IMR-90 (cell line): Measurements from ENCODE around the gene CPNE9. TPM values are rescaled to one million over a fixed set of nuclear protein-coding genes. Genes with fewer than 3 reads are reported as not detected.
A peak's percentile ranks its signal among the peaks of the same experiment; 100 is the strongest.

ENCODE experiments used
- ATAC-seq: fragments of 200-7000 bp; cut with Tn5 transposase; 2 replicates; pipeline ENCODE4 v1.9.1; 2020; ENCODE audit warnings: low read depth, mild to moderate bottlenecking, moderate library complexity
- BruUV-seq: library from RNA; stranded (reverse); fragments of 400-500 nt; replicated peaks from 2 replicates; lab custom pipeline; 2021; lab: Mats Ljungman, UMichigan
- CTCF ChIA-PET: fragments of 300-600 bp; formaldehyde crosslinking; extraction: SDS; loops from one replicate; lab custom pipeline; 2021; ENCODE audit warnings: antibody characterized with exemption; lab: Yijun Ruan, JAX
- POLR2A ChIA-PET: fragments of 300-600 bp; sonication (Branson Sonifier 250); formaldehyde crosslinking; loops from one replicate; lab custom pipeline; 2022; ENCODE audit warnings: antibody characterized with exemption; ENCODE audit not compliant: unreplicated experiment; lab: Charles Lee
- DNase-seq: peaks from one replicate; pipeline ENCODE4 v3.0.0; 2013
- H2AFZ ChIP-seq: replicated peaks from 2 replicates; pipeline ENCODE3; 2013; ENCODE audit warnings: low read length, mild to moderate bottlenecking; ENCODE audit not compliant: poor library complexity
- H2AK5ac ChIP-seq: 2 replicates; pipeline ENCODE4 v1.6.1; 2013; ENCODE audit warnings: low read depth, low read length, inconsistent platforms
- H2AK9ac ChIP-seq: replicated peaks from 2 replicates; pipeline ENCODE3; 2013; ENCODE audit warnings: mild to moderate bottlenecking, low read depth, low read length, moderate library complexity; ENCODE audit not compliant: poor library complexity
- H2BK120ac ChIP-seq: 2 replicates; pipeline ENCODE4 v1.6.1; 2013; ENCODE audit warnings: low read depth, low read length, inconsistent platforms
- H2BK15ac ChIP-seq: 3 replicates; pipeline ENCODE4 v1.6.1; 2013; ENCODE audit warnings: low read depth, low read length, inconsistent platforms
- H2BK20ac ChIP-seq: 2 replicates; pipeline ENCODE4 v1.6.1; 2013; ENCODE audit warnings: low read depth, mild to moderate bottlenecking, inconsistent platforms, low read length, moderate library complexity
- H2BK5ac ChIP-seq: 2 replicates; pipeline ENCODE4 v1.6.1; 2013; ENCODE audit warnings: mild to moderate bottlenecking, low read depth, low read length, inconsistent platforms; ENCODE audit not compliant: poor library complexity, severe bottlenecking
- H3K14ac ChIP-seq: replicated peaks from 2 replicates; pipeline ENCODE4 v1.6.1; 2013; ENCODE audit warnings: low read depth, low read length, inconsistent platforms
- H3K18ac ChIP-seq: 2 replicates; pipeline ENCODE4 v1.6.1; 2013; ENCODE audit warnings: low read depth, low read length, control low read depth
- H3K23ac ChIP-seq: 2 replicates; pipeline ENCODE4 v1.6.1; 2013; ENCODE audit warnings: low read depth, low read length, inconsistent platforms
- H3K27ac ChIP-seq: 2 replicates; pipeline ENCODE4 v1.5.1; 2013; ENCODE audit warnings: mild to moderate bottlenecking, control low read depth, low read length; ENCODE audit not compliant: insufficient read depth
- H3K27me3 ChIP-seq: 2 replicates; pipeline ENCODE4 v1.6.1; 2013; ENCODE audit warnings: low read length; ENCODE audit not compliant: control insufficient read depth, insufficient read depth
- H3K36me3 ChIP-seq: 2 replicates; pipeline ENCODE4 v1.6.1; 2013; ENCODE audit warnings: low read length, mixed read lengths; ENCODE audit not compliant: control insufficient read depth, insufficient read depth
- H3K4ac ChIP-seq: 2 replicates; pipeline ENCODE4 v1.6.1; 2013; ENCODE audit warnings: low read depth, low read length, inconsistent platforms
- H3K4me1 ChIP-seq: 2 replicates; pipeline ENCODE4 v1.6.1; 2013; ENCODE audit warnings: low read length, mixed read lengths; ENCODE audit not compliant: control insufficient read depth, insufficient read depth
- H3K4me2 ChIP-seq: 2 replicates; pipeline ENCODE4 v1.6.1; 2013; ENCODE audit warnings: low read depth, mild to moderate bottlenecking, control low read depth, low read length, moderate library complexity
- H3K4me3 ChIP-seq: 2 replicates; pipeline ENCODE4 v1.5.1; 2013; ENCODE audit warnings: low read depth, mild to moderate bottlenecking, control low read depth, low read length, moderate library complexity; ENCODE audit not compliant: insufficient read depth
- H3K56ac ChIP-seq: 2 replicates; pipeline ENCODE4 v1.6.1; 2013; ENCODE audit warnings: low read length, inconsistent platforms; ENCODE audit not compliant: insufficient read depth; ENCODE audit errors: extremely low read depth
- H3K79me1 ChIP-seq, 2 experiments: 2 replicates each; pipeline ENCODE4 v1.6.1; 2013; ENCODE audit warnings: low read length in 2 of 2, inconsistent platforms in 1 of 2, low read depth in 1 of 2
- H3K9ac ChIP-seq: 2 replicates; pipeline ENCODE4 v1.6.1; 2013; ENCODE audit warnings: low read depth, low read length, control low read depth
- H3K9me1 ChIP-seq: 2 replicates; pipeline ENCODE4 v1.6.1; 2013; ENCODE audit warnings: low read length, inconsistent platforms; ENCODE audit not compliant: insufficient read depth
- H3K9me3 ChIP-seq: 2 replicates; pipeline ENCODE4 v1.6.1; 2013; ENCODE audit warnings: low read length; ENCODE audit not compliant: control insufficient read depth, insufficient read depth
- H4K20me1 ChIP-seq: 2 replicates; pipeline ENCODE4 v1.6.1; 2013; ENCODE audit warnings: low read length, inconsistent platforms; ENCODE audit not compliant: insufficient read depth
- H4K5ac ChIP-seq: 2 replicates; pipeline ENCODE4 v1.6.1; 2013; ENCODE audit warnings: mild to moderate bottlenecking, low read depth, low read length, control low read depth
- H4K8ac ChIP-seq, 2 experiments: 2 replicates each; pipeline ENCODE4 v1.6.1; 2013; ENCODE audit warnings: low read depth in 2 of 2, low read length in 2 of 2, control low read depth in 1 of 2, inconsistent platforms in 1 of 2
- H4K91ac ChIP-seq: 2 replicates; pipeline ENCODE4 v1.6.1; 2013; ENCODE audit warnings: low read depth, low read length, inconsistent platforms; ENCODE audit not compliant: insufficient read depth
- BHLHE40 ChIP-seq: fragments of 150-350 bp; IDR thresholded peaks from 2 replicates; pipeline ENCODE4 v1.6.1; 2016; ENCODE audit warnings: mild to moderate bottlenecking, low read depth, low read length
- CEBPB ChIP-seq: IDR thresholded peaks from 2 replicates; pipeline ENCODE4 v1.6.1; 2012; ENCODE audit warnings: low read depth, low read length, improper control_type of control experiment
- CHD1 ChIP-seq: IDR thresholded peaks from 2 replicates; pipeline ENCODE4 v1.6.1; 2012; ENCODE audit warnings: low read depth, low read length, improper control_type of control experiment
- CTCF ChIP-seq: conservative IDR thresholded peaks from 2 replicates; pipeline ENCODE4 v1.5.1; 2012; ENCODE audit warnings: mild to moderate bottlenecking, low read depth, low read length, improper control_type of control experiment
- ELK1 ChIP-seq: fragments of 150-350 bp; IDR thresholded peaks from 2 replicates; pipeline ENCODE4 v1.6.1; 2016; ENCODE audit warnings: low read depth, mild to moderate bottlenecking, low read length, moderate library complexity, borderline replicate concordance
- FOS ChIP-seq: fragments of 150-350 bp; IDR thresholded peaks from 2 replicates; pipeline ENCODE4 v1.6.1; 2016; ENCODE audit warnings: low read depth, low read length
- MAFK ChIP-seq: IDR thresholded peaks from 2 replicates; pipeline ENCODE4 v1.6.1; 2012; ENCODE audit warnings: low read depth, low read length, improper control_type of control experiment
- MAZ ChIP-seq: IDR thresholded peaks from 2 replicates; pipeline ENCODE4 v1.6.1; 2012; ENCODE audit warnings: low read depth, mild to moderate bottlenecking, low read length, improper control_type of control experiment, moderate library complexity, borderline replicate concordance
- MXI1 ChIP-seq: IDR thresholded peaks from 2 replicates; pipeline ENCODE4 v1.6.1; 2012; ENCODE audit warnings: low read depth, mild to moderate bottlenecking, low read length, moderate library complexity, borderline replicate concordance
- NFE2L2 ChIP-seq: fragments of 150-350 bp; IDR thresholded peaks from 2 replicates; pipeline ENCODE4 v1.6.1; 2016; ENCODE audit warnings: low read depth, mild to moderate bottlenecking, low read length
- POLR2A ChIP-seq: IDR thresholded peaks from 2 replicates; pipeline ENCODE4 v1.6.1; 2012; ENCODE audit warnings: mild to moderate bottlenecking, low read depth, low read length
- RAD21 ChIP-seq: IDR thresholded peaks from 2 replicates; pipeline ENCODE4 v1.6.1; 2012; ENCODE audit warnings: low read length, improper control_type of control experiment
- RCOR1 ChIP-seq: IDR thresholded peaks from 2 replicates; pipeline ENCODE4 v1.6.1; 2012; ENCODE audit warnings: mild to moderate bottlenecking, low read length, improper control_type of control experiment; ENCODE audit not compliant: insufficient replicate concordance
- RFX5 ChIP-seq: IDR thresholded peaks from 2 replicates; pipeline ENCODE4 v1.8.0; 2012; ENCODE audit warnings: low read depth, mild to moderate bottlenecking, low read length, moderate library complexity
- SMC3 ChIP-seq: fragments of 150-350 bp; IDR thresholded peaks from 2 replicates; pipeline ENCODE4 v1.6.1; 2016; ENCODE audit warnings: low read depth, mild to moderate bottlenecking, antibody characterized with exemption, low read length, moderate library complexity
- USF2 ChIP-seq: fragments of 150-350 bp; IDR thresholded peaks from 2 replicates; pipeline ENCODE4 v1.6.1; 2017; ENCODE audit warnings: mild to moderate bottlenecking, antibody characterized with exemption, low read length, low read depth
- WGBS, 2 experiments: methylation state at CpG; one replicate each; pipeline versions ENCODE4 v1.1.5 to v1.1.7; 2013; ENCODE audit warnings: missing lambda C conversion rate in 2 of 2; ENCODE audit not compliant: insufficient read length in 1 of 2; ENCODE audit errors: extremely low coverage in 2 of 2; 5-methylcytosine and 5-hydroxymethylcytosine counted together
- dilution Hi-C: fragments of 300-500 bp; cut with HindIII; formaldehyde crosslinking; loops from one replicate; pipeline ENCODE4 v1.14.3; 2018; ENCODE audit warnings: low sequenced_read_pairs; ENCODE audit not compliant: unreplicated experiment
- in situ Hi-C: fragments of 300-500 bp; cut with MboI; formaldehyde crosslinking; loops from 3 replicates; pipeline ENCODE4 v1.14.3; 2019; ENCODE audit warnings: low sequenced_read_pairs, inconsistent platforms, mixed read lengths
- intact Hi-C: fragments of 100-400 bp; cut with micrococcal nuclease; formaldehyde crosslinking; loops from 2 replicates; pipeline ENCODE4 v1.10.0; 2022
- polyA plus RNA-seq, 3 experiments: library from polyadenylated mRNA; depleted of rRNA; stranded (reverse); fragments of >200 nt; gene quantifications; 2 replicates each; pipeline ENCODE4 v1.2.3, GENCODE V29; 2012; ENCODE audit warnings: low replicate concordance in 1 of 3
- total RNA-seq: library from RNA; depleted of rRNA; stranded (reverse); fragments of >200 nt; gene quantifications from 2 replicates; pipeline ENCODE4 v1.2.3, GENCODE V29; 2012

CPNE9 gene
- total and polyA plus RNA-seq, 2 of the 4 experiments (the other 2 are of a cell fraction): not detected

- POLR2A ChIA-PET: no interaction called here
- Histone ChIP-seq H2BK20ac (no peak overlapping the region), H4K5ac (no peak overlapping the region), H3K27me3 (no peaks in the 10 kb centered on the region), H3K27ac (no peak overlapping the region), H2BK5ac (no peak overlapping the region), H3K18ac (no peak overlapping the region), H3K56ac (no peak overlapping the region), H4K8ac (0 out of 4 replicates have a peak overlapping the region, but pooled peaks of 1 of the 2 experiments have one; percentile 18), H3K9me1 (peaks cover 28% of the 10 kb centered on the region), H2BK120ac (no peak overlapping the region), H3K4me2 (no peak overlapping the region), H3K9me3 (no peaks in the 10 kb centered on the region), H2AFZ (peak overlapping the region; percentile 59), H2AK9ac (no peak overlapping the region), H3K23ac (peak overlapping the region; percentile 82; the same call in 1 of the 2 replicates), H3K4me1 (peaks cover 27% of the 10 kb centered on the region), H3K79me1 (peaks cover 16 to 49% of the 10 kb centered on the region in 2 experiments), H4K20me1 (peaks cover 8% of the 10 kb centered on the region; the same call in 1 of the 2 replicates), H3K36me3 (peaks cover 3% of the 10 kb centered on the region), H3K9ac (no peak overlapping the region), H3K4me3 (no peak overlapping the region), H3K14ac (no peak overlapping the region), H4K91ac (0 out of 2 replicates have a peak overlapping the region, but pooled peaks have one; percentile 38), H3K4ac (no peak overlapping the region), H2BK15ac (no peak overlapping the region), H2AK5ac (peak overlapping the region; percentile 43)
- intact Hi-C loops: no loop called here
- TF ChIP-seq CTCF (no peak), FOS (no peak), MXI1 (no peak), MAFK (no peak), MAZ (no peak), CEBPB (no peak), POLR2A (no peak), NFE2L2 (no peak), USF2 (no peak), RAD21 (no peak), ELK1 (no peak), SMC3 (no peak), BHLHE40 (no peak), RCOR1 (no peak), CHD1 (no peak), RFX5 (no peak)
- BruUV-seq: no TSS peak
- ATAC-seq (no peak), DNase-seq (no peak)
- WGBS, 2 experiments: 80% methylated on average over 2 of the region's 7 CpGs; no CpG with 5 or more reads in 1 of the 2 experiments
- dilution Hi-C loops: no loop called here
- CTCF ChIA-PET: no interaction called here
- in situ Hi-C loops: no loop called here
Observed at GRCh38 chr3:9767418-9767817, 63.8 kb downstream of the CPNE9 start.
